ENCODE measurements around the gene ZNF574. TPM values are rescaled to one million over a fixed set of nuclear protein-coding genes. Genes with fewer than 3 reads are reported as not detected.

The ZNF574 gene
- total and polyA plus RNA-seq, 2 experiments from 2014 or later: 19.4 to 61.2 TPM

- Mint-ChIP-seq H3K9me3 (no peaks in the 10 kb centered on the region), H3K27ac (no peak overlapping the region), H3K4me1 (peaks cover 31% of the 10 kb centered on the region), H3K36me3 (ENCODE audit: low read depth) (no peaks in the 10 kb centered on the region), H3K4me3 (no peak overlapping the region), H3K27me3 (ENCODE audit: insufficient read depth, low read depth, poor library complexity) (peaks cover 16% of the 10 kb centered on the region)
- Histone ChIP-seq H3K27me3 (ENCODE audit: insufficient read depth) (no peaks in the 10 kb centered on the region), H3K4me2 (no peak overlapping the region), H3K79me2 (replicated peaks; ENCODE audit: insufficient read depth) (no peaks in the 10 kb centered on the region), H3K4me3 (no peak overlapping the region), H3K27ac (ENCODE audit: low read depth) (no peak overlapping the region), H3K9me2 (ENCODE audit: insufficient read depth) (no peaks in the 10 kb centered on the region), H3K36me3 (ENCODE audit: insufficient read depth) (no peaks in the 10 kb centered on the region), H3K4me1 (ENCODE audit: insufficient read depth) (peaks cover 15% of the 10 kb centered on the region), H4K20me1 (replicated peaks; ENCODE audit: insufficient read depth) (no peaks in the 10 kb centered on the region), H2AFZ (no peak overlapping the region), H3F3A (replicated peaks; ENCODE audit: low read depth) (peaks cover 7% of the 10 kb centered on the region; the same call in 1 of the 2 replicates)
- ATAC-seq (no peak), DNase-seq (ENCODE audit: low spot score) (no peak)
- TF ChIP-seq CREB1 (CRISPR knock-in tag; IDR thresholded peaks at IDR 0.05; ENCODE audit: low read depth) (no peak), EZH2phosphoT487 (IDR thresholded peaks at IDR 0.05; ENCODE audit: unreplicated experiment) (no peak)
These were observed 34.7 kb downstream of the ZNF574 start for GRCh38 chr19:42110658-42111057.

DNA sequence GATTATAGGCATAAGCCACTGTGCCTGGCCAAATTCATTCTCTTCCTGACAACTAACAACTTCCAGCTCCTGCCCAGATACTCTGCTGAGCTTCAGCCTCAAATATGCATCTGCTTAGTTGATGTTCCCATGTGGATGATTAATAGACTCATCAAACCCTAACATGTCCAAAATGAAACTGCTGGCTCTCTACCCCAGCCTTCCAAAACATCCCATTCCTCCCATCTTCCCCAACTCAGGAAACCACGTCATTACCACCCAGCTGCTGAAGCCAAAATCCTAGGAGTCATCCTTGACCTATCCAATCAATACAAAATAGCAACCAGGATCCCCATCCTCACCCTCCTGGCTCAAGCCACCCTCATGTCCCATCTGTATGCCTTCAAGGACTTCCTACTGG, 35.4 kb downstream of the ZNF574 start:
- H3K4me3 ChIP-seq: no peak overlapping the region
- no peaks in the 10 kb centered on the region for H3K79me2 ChIP-seq (replicated peaks; ENCODE audit: insufficient read depth)
- no peaks in the 10 kb centered on the region for H3K36me3 Mint-ChIP-seq (ENCODE audit: low read depth)
- H3K9me3 Mint-ChIP-seq: no peaks in the 10 kb centered on the region
- H3K4me1 Mint-ChIP-seq: peaks cover 31% of the 10 kb centered on the region
- peaks cover 16% of the 10 kb centered on the region for H3K27me3 Mint-ChIP-seq (ENCODE audit: insufficient read depth, low read depth, poor library complexity)
- H3K36me3 ChIP-seq (ENCODE audit: insufficient read depth): no peaks in the 10 kb centered on the region
- no peak for TF ChIP-seq NANOG (IDR thresholded peaks at IDR 0.05; ENCODE audit: borderline replicate concordance)
- no peak for TF ChIP-seq EZH2phosphoT487 (IDR thresholded peaks at IDR 0.05; ENCODE audit: unreplicated experiment)
- TF ChIP-seq ETS1 (IDR thresholded peaks at IDR 0.05): no peak
- TF ChIP-seq STAT1 (IDR thresholded peaks at IDR 0.05; ENCODE audit: unreplicated experiment): no peak
- no peak for TF ChIP-seq EZH2 (IDR thresholded peaks at IDR 0.05; ENCODE audit: low read depth, unreplicated experiment)
- TF ChIP-seq JUNB (IDR thresholded peaks at IDR 0.05; ENCODE audit: unreplicated experiment): no peak
- TF ChIP-seq CREB1 (CRISPR knock-in tag; IDR thresholded peaks at IDR 0.05; ENCODE audit: low read depth): no peak
- TF ChIP-seq REST (IDR thresholded peaks at IDR 0.05; ENCODE audit: unreplicated experiment): no peak
- TF ChIP-seq ZNF331 (CRISPR knock-in tag; IDR thresholded peaks at IDR 0.05; ENCODE audit: low read depth): no peak
- no peak for TF ChIP-seq ZNF462 (CRISPR knock-in tag; IDR thresholded peaks at IDR 0.05)
- no peak for TF ChIP-seq ZNF114 (CRISPR knock-in tag; IDR thresholded peaks at IDR 0.05)
- TF ChIP-seq POLR2AphosphoS5 (IDR thresholded peaks at IDR 0.05; ENCODE audit: low read depth): no peak
- no peak overlapping the region for H3K4me3 Mint-ChIP-seq
- no peak overlapping the region for H3K27ac ChIP-seq (ENCODE audit: low read depth)
- no peaks in the 10 kb centered on the region for H3K9me2 ChIP-seq (ENCODE audit: insufficient read depth)
- no peaks in the 10 kb centered on the region for H4K20me1 ChIP-seq (replicated peaks; ENCODE audit: insufficient read depth)
- peaks cover 7% of the 10 kb centered on the region; the same call in 1 of the 2 replicates for H3F3A ChIP-seq (replicated peaks; ENCODE audit: low read depth)
- H3K4me2 ChIP-seq: no peak overlapping the region
- H3K27ac Mint-ChIP-seq: no peak overlapping the region
- ATAC-seq (no peak), DNase-seq (ENCODE audit: low spot score) (no peak)
- H2AFZ ChIP-seq: no peak overlapping the region
- no peaks in the 10 kb centered on the region for H3K27me3 ChIP-seq (ENCODE audit: insufficient read depth)
- H3K4me1 ChIP-seq (ENCODE audit: insufficient read depth): peaks cover 15% of the 10 kb centered on the region
